Effector CD4-positive, alpha-beta T cell (primary cell): Measurements from ENCODE around the gene ATXN3.

Experiments used
- DNase-seq: peaks from one replicate; pipeline ENCODE4 v3.0.0-alpha.2; 2020
- total RNA-seq: gene quantifications from one replicate; lab custom pipeline; 2026; lab: John Stamatoyannopoulos, UW

ATXN3 gene
- 52.0 reads per million, percentile 69 among the genes with 10 or more reads in this experiment for total RNA-seq

- peak; percentile 95 for DNase-seq
These were observed at the start of gene ATXN3 for GRCh38 chr14:92106143-92106926. Gene ATXN3 (minus strand): TSS chr14:92106582. CDS start chr14:92106552, 30 bp downstream.

GRCh38 chr14:92154283-92154942 is 48.0 kb upstream of the ATXN3 start:
- no peak for DNase-seq

GRCh38 chr14:92153581-92153980 is 47.2 kb upstream of the ATXN3 start:
- DNase-seq, result no peak

- DNase-seq, result no peak
These were observed 38.3 kb upstream of the ATXN3 start for GRCh38 chr14:92144708-92145107.

- no peak for DNase-seq
These were observed 37.6 kb upstream of the ATXN3 start for GRCh38 chr14:92143962-92144361.

GRCh38 chr14:92143309-92143708 is 36.9 kb upstream of the ATXN3 start:
- no peak for DNase-seq

GRCh38 chr14:92135269-92135668 is 28.9 kb upstream of the ATXN3 start:
- DNase-seq, result no peak

GRCh38 chr14:92134456-92134855 is 28.1 kb upstream of the ATXN3 start:
- DNase-seq, result no peak

GRCh38 chr14:92122761-92123160 is 16.4 kb upstream of the ATXN3 start:
- DNase-seq, result no peak

GRCh38 chr14:92122351-92122677 is 15.9 kb upstream of the ATXN3 start:
- no peak for DNase-seq

- DNase-seq, result peak; percentile 82
These were observed 15.4 kb upstream of the ATXN3 start, which contains the start of the genes CPSF2 and NDUFB1 for GRCh38 chr14:92121670-92122350. Gene CPSF2 (plus strand): TSS chr14:92121969. CDS start chr14:92130985, 9,016 bp downstream. Gene NDUFB1 (minus strand): TSS chr14:92121706. CDS start chr14:92117637, 4,069 bp downstream.

GRCh38 chr14:92121207-92121669 is 14.9 kb upstream of the ATXN3 start:
- DNase-seq, result no peak

- no peak for DNase-seq
These were observed 3.1 kb upstream of the ATXN3 start for GRCh38 chr14:92109490-92109889.

GRCh38 chr14:92108345-92109254 is 2.2 kb upstream of the ATXN3 start:
- DNase-seq, result no peak

GRCh38 chr14:92105893-92106142 is 564 bp downstream of the ATXN3 start:
- peak; percentile 8 for DNase-seq

GRCh38 chr14:92105073-92105892 is 1.1 kb downstream of the ATXN3 start:
- DNase-seq, result no peak

- DNase-seq, result no peak
These were observed 2.9 kb downstream of the ATXN3 start for GRCh38 chr14:92103363-92103989.

GRCh38 chr14:92099802-92100201 is 6.6 kb downstream of the ATXN3 start:
- DNase-seq, result no peak

- DNase-seq, result no peak
These were observed 13.1 kb downstream of the ATXN3 start for GRCh38 chr14:92093320-92093719.

GRCh38 chr14:92088494-92088893 is 17.9 kb downstream of the ATXN3 start:
- no peak for DNase-seq

GRCh38 chr14:92074555-92074954 is 31.8 kb downstream of the ATXN3 start:
- no peak for DNase-seq
